GM12801 (cell line): Measurements from ENCODE around the gene REELD1.

Source experiments
- CTCF ChIP-seq: IDR thresholded peaks from one replicate; pipeline ENCODE4 v1.5.1; 2011; ENCODE audit warnings: control low read depth; ENCODE audit not compliant: insufficient read length; ENCODE audit errors: extremely low read depth

Gene REELD1

GRCh38 chr4:146214238-146214637 lies at the start of gene REELD1:
TSS of gene REELD1 (plus strand) at chr4:146214538. CDS start at chr4:146216953, 2,415 bp downstream.
- no peak for TF ChIP-seq CTCF

- no peak for TF ChIP-seq CTCF
Observed at GRCh38 chr4:146165221-146165620, 49.1 kb upstream of the REELD1 start.

GRCh38 chr4:146165840-146166239 lies 48.5 kb upstream of the REELD1 start:
- no peak for TF ChIP-seq CTCF

GRCh38 chr4:146170149-146170548 lies 44.2 kb upstream of the REELD1 start:
- TF ChIP-seq CTCF, result no peak

GRCh38 chr4:146175541-146176453 lies 38.5 kb upstream of the REELD1 start, which contains the start of gene LSM6:
TSS of gene LSM6 (plus strand) at chr4:146175718. CDS start at chr4:146182922, 7,204 bp downstream.
- TF ChIP-seq CTCF, result no peak

GRCh38 chr4:146176891-146177290 lies 37.4 kb upstream of the REELD1 start:
- TF ChIP-seq CTCF, result no peak

- no peak for TF ChIP-seq CTCF
Observed at GRCh38 chr4:146178126-146178525, 36.2 kb upstream of the REELD1 start.
